Sigmoid colon (tissue), 4 donors: Measurements from ENCODE around the gene IL7R.

ENCODE experiments used
- EP300 ChIP-seq, 4 donors: sonication (generic); formaldehyde crosslinking; IDR thresholded peaks; one replicate each; pipeline ENCODE4 v1.6.1; 2017; ENCODE audit warnings: antibody characterized with exemption in 4 of 4
- POLR2A ChIP-seq, 2 donors: fragments of 450-650 bp; IDR thresholded peaks; one replicate each; pipeline ENCODE4 v1.6.1; 2016; ENCODE audit warnings: antibody characterized with exemption in 2 of 2, mild to moderate bottlenecking in 2 of 2, moderate library complexity in 2 of 2
- TF ChIP-seq, protein P1 (sequence below), 4 experiments: fragments of 450-650 bp in 3 of 4; fragments of 200-600 bp in 1 of 4; IDR thresholded peaks; one replicate each; pipeline ENCODE4 v1.5.1; 2016 to 2019; ENCODE audit warnings: antibody characterized with exemption in 4 of 4, mild to moderate bottlenecking in 3 of 4, moderate library complexity in 2 of 4

DNA sequence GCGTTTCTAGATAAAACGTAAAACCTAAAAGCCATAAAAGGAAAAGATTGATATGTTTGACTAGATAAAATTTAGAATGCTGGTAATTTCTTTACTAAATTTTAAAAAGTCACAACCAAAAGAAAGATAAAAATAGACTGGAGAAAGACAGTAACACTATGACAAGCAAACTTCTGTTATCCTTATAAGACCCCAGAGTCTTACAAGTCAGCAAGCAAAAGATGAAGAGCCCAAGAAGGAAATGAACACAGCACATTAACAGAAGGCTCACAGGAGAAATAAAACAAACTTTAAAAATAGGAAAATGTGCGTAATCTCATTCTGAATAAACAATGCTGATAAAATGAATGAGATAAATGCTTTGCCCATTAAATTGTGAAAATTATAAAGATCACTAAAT, 29.7 kb downstream of the IL7R start:
- TF ChIP-seq, protein P1, sequence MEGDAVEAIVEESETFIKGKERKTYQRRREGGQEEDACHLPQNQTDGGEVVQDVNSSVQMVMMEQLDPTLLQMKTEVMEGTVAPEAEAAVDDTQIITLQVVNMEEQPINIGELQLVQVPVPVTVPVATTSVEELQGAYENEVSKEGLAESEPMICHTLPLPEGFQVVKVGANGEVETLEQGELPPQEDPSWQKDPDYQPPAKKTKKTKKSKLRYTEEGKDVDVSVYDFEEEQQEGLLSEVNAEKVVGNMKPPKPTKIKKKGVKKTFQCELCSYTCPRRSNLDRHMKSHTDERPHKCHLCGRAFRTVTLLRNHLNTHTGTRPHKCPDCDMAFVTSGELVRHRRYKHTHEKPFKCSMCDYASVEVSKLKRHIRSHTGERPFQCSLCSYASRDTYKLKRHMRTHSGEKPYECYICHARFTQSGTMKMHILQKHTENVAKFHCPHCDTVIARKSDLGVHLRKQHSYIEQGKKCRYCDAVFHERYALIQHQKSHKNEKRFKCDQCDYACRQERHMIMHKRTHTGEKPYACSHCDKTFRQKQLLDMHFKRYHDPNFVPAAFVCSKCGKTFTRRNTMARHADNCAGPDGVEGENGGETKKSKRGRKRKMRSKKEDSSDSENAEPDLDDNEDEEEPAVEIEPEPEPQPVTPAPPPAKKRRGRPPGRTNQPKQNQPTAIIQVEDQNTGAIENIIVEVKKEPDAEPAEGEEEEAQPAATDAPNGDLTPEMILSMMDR (IDR thresholded peaks at IDR 0.05), result no peak
- TF ChIP-seq POLR2A (IDR thresholded peaks at IDR 0.05), result no peak
- TF ChIP-seq EP300 (IDR thresholded peaks at IDR 0.05), result no peak
